ENCODE results near the gene OR10D3. TPM values are rescaled to one million over a fixed set of nuclear protein-coding genes. Genes with fewer than 3 reads are reported as not detected.

OR10D3 gene, protein sequence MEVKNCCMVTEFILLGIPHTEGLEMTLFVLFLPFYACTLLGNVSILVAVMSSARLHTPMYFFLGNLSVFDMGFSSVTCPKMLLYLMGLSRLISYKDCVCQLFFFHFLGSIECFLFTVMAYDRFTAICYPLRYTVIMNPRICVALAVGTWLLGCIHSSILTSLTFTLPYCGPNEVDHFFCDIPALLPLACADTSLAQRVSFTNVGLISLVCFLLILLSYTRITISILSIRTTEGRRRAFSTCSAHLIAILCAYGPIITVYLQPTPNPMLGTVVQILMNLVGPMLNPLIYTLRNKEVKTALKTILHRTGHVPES
- total RNA-seq, result under 0.01 TPM in 2 replicates

DNA sequence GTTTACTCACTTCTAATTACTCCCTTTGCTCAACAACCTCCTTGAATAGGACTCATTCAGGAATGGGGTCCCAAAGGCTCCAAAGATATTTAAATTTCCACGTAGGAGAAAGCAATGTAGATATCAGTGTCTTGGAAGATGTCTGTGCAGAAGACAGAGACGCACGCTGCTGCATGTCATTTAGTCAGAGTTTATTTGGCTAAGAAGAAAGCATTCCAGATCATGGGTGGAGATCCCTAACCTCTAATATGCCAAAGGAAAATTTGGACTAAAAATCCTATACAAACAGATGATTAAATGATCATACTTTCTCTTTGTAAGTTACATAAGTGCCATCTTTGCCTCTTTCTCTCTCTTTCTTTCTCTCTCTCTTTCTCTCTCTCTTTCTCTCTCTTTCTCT is at the start of gene OR10D3:
TSS of gene OR10D3 (plus strand) at position 278 of the 400 bp plus-strand sequence. CDS start 1,925 bp downstream, outside the sequence.

Other genes with a start within 250 kb of the OR10D3 start
- gene OR4D5, start 243.7 kb upstream of the OR10D3 start, total RNA-seq, result not detected in 2 replicates
- not detected in 2 replicates for gene OR6T1, start 239.5 kb upstream of the OR10D3 start, total RNA-seq
- not detected in 2 replicates for gene OR10S1, start 205.6 kb upstream of the OR10D3 start, total RNA-seq
- gene OR10G6, start 188.2 kb upstream of the OR10D3 start, total RNA-seq, result not detected in 2 replicates
- gene OR10G4, start 170.3 kb upstream of the OR10D3 start, total RNA-seq, result not detected in 2 replicates
- not detected in 2 replicates for gene OR10G9, start 160.3 kb upstream of the OR10D3 start, total RNA-seq
- not detected in 2 replicates for gene OR10G8, start 156.5 kb upstream of the OR10D3 start, total RNA-seq
- not detected in 2 replicates for gene OR10G7, start 142.0 kb upstream of the OR10D3 start, total RNA-seq
- gene VWA5A, start 67.9 kb upstream of the OR10D3 start, total RNA-seq, result 1.5 and 25.2 TPM in 2 replicates
- not detected in 2 replicates for gene OR8G1, start 57.8 kb downstream of the OR10D3 start, total RNA-seq
- gene OR8G5, start 73.0 kb downstream of the OR10D3 start, total RNA-seq, result not detected in 2 replicates
- gene OR8D1, start 130.6 kb downstream of the OR10D3 start, total RNA-seq, result not detected in 2 replicates
- gene OR8D2, start 136.9 kb downstream of the OR10D3 start, total RNA-seq, result not detected in 2 replicates
- not detected in 2 replicates for gene OR8B2, start 201.2 kb downstream of the OR10D3 start, total RNA-seq
- gene OR8B3, start 215.7 kb downstream of the OR10D3 start, total RNA-seq, result not detected in 2 replicates
- not detected in 2 replicates for gene OR8B4, start 241.5 kb downstream of the OR10D3 start, total RNA-seq